ENCODE data around the gene PTBP1.
"Not testable (repeated sequence)": the region's sequence is repeated elsewhere in the genome, so short reads cannot be mapped to it uniquely, and the experiment has no call there.

The PTBP1 gene

GRCh38 chr19:811506-812048 is 14.3 kb downstream of the PTBP1 start:
- DNase-seq, result no peak

DNA sequence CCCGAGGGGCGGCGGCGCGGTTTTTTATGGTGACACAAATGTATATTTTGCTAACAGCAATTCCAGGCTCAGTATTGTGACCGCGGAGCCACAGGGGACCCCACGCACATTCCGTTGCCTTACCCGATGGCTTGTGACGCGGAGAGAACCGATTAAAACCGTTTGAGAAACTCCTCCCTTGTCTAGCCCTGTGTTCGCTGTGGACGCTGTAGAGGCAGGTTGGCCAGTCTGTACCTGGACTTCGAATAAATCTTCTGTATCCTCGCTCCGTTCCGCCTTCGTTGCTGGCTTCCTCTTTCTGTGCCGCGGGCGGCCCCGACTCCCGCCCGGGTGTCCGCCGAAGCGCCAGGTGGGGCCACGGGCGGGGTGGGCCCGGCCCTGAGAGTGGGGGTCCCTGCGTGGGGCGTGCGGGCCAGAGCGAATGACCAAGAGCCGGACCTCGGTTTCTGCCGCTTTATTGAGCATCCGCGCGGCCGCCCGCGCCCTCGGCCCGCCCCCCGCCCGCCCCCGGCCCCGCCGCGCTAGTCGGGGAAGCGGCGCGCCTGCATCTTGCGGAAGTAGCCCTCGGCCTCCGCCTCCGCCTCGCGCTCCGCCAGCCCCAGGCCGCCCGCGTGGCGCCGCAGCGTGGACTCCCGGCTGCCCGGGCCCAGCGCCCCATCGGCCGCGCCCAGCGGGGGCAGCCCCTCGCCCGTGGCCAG is 14.9 kb downstream of the PTBP1 start:
- DNase-seq, result no peak

- no peak for DNase-seq
Measured at GRCh38 chr19:812747-813218, 15.5 kb downstream of the PTBP1 start.

GRCh38 chr19:813219-814151 is 16.2 kb downstream of the PTBP1 start:
- DNase-seq, result no peak

DNA sequence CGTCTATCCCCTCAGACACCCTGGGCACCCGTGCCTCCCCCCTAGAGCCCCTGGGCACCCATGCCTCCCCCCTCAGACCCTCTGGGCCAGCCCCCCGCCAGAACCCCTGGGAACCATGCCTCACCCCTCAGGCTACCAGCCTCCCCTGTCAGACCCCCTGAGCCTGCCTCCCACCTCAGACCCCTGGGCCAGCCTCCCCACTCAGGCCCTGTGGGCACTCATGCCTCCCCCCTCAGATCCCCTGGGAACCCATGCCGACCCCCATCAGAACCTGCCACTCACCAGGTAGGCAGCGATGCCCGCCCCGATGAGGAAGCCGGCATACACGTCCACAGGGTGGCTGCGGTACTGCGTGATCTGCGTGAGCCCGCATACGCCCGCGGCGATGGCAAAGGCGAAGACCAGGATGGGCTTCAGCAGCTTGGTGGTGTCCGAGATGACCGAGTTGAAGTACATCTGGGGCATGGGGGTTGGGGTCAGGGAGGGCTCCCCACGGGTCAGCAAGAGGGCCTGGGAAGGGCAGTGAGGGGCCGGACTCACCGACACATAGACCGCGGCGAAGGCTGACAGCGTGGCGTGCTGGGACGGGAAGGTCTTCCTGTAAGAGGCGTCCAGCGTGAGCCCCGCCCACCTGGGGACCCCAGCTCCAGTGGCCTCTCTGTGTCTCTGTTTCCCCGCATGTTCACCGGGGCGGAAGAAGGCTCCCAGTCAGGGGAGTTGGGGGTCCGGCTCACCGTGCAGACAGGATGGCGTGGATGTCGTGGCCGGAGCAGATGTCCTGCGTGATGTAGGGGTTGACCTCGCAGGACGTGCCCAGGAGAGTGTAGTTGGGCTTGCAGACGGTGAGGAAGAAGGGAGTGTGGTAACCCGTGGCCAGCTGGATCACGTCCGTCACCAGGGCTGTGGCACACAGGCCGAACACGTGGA is 17.2 kb downstream of the PTBP1 start:
- no peak for DNase-seq

GRCh38 chr19:815079-815774 is 18.0 kb downstream of the PTBP1 start:
- no peak for DNase-seq

GRCh38 chr19:815775-816499 is 18.7 kb downstream of the PTBP1 start:
- no peak for DNase-seq

- DNase-seq, result no peak
Measured at GRCh38 chr19:816500-816857, 19.2 kb downstream of the PTBP1 start.

DNA sequence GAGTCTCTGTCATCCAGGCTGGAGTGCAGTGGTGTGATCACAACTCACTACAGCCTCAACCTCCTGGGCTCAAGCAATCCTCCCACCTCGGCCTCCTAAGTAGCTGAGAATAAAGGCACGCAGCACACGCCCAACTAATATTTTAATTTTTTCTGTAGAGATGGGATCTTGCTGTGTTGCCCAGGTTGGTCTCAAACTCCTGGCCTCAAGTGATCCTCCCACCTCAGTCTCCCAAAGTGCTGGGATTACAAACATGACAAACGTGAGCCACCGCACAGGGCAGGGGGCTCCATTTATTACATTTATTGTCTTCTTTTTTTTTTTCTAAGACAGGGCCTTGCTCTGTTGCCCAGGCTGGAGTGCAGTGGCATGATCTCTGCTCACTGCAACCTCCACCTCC is 23.0 kb downstream of the PTBP1 start:
- not testable (repeated sequence) for DNase-seq

DNA sequence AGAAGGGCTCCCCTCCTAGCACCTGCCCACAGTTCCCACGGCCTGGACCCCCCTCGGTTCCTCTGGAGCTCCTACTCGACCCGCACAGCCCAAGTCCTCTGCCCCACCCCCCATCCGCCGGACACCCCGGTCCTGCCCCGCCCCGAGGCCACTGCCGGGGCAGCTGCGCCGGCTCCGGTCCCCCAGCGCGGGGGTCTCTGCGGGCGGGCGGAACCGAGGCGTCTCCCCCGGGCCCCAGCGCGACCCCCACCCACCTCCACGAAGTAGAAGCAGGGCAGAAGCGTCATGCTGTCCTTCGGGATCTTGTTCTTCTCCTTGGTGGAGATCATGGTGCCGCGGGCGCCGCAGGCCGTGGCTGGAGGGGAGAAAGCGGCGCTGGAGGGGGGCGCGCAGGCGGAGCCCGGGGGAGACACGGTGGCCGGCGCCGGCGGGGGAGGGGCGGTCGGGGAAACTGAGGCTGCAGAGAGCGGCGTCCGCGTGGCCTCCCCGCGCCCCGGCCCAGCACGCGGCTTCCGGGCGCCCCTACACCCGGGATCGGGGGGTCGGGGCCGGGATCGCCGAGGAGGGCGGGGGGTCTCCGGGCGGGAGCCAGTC is 24.1 kb downstream of the PTBP1 start:
- peak; percentile 24 for DNase-seq

DNA sequence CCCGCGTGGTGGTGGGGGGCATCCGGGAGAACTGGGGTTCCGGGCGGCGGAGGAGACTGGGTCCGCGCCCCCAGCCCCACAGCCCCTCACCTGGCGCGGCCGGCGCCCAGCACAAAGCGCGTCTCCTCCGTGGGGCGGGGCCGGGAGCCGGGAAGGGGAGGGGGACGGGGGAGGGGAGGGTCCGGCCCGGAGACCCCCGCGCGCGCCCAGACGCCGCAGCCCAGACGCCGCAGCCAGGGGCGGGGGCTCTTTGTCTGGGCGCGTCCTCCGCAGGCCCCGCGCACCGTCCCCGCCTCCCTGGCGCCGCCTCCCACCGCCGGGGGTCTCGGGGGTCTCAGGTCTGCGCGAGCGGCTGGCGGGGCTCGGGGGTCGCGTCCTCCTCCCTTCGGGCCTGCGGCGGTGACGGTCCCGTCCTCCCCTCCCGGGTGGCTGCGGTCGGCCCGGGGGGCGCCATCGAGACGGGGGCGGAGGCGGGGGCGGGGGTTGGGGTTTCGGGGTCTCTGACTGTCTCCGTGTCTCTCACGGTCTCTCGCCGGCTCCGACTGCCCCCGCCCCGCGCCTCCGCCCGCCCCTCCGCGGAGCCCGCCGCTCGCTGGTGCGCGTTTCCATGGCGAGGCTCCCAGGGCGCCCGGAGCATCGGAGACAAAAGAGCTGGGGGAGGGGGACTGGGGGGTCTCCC is 24.7 kb downstream of the PTBP1 start, which contains the start of gene PLPPR3:
PLPPR3 (minus strand) TSS at position 131 of the 679 bp plus-strand sequence. CDS start 396 bp downstream, outside the sequence.
- no peak for DNase-seq

GRCh38 chr19:823565-824121 is 26.4 kb downstream of the PTBP1 start:
- DNase-seq, result peak; percentile 81

GRCh38 chr19:824885-825284 is 27.6 kb downstream of the PTBP1 start:
- no peak for DNase-seq

DNA sequence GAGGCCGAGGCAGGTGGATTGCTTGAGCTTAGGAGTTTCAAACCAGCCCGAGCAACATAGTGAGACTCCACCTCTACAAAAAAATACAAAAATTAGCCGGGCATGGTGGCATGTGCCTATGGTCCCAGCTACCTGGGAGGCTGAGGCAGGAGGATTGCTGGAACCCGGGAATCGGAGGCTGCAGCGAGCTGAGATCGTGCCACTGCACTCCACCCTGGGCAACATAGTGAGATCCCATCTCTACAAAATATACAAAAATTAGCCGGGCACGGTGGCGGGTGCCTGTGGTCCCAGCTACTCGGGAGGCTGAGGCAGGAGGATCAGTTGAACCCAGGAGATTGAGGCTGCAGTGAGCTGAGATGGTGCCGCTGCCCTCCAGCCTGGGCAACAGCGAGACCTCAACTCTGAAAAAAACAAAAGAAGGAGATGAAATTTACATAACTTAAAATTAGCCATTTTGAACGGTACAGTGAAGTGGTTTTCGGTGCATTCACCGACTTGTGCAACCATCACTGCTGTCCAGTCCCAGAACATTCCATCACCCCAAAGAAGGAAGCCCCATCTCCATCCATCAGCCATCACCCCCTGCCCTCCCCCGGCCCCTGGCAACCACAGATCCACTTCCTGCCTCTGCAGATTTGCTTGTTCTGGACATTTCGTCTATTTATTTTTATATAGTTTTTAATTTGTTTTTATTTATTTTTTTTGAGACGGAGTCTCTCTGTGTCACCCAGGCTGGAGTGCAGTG is 28.8 kb downstream of the PTBP1 start:
- no peak for DNase-seq

DNA sequence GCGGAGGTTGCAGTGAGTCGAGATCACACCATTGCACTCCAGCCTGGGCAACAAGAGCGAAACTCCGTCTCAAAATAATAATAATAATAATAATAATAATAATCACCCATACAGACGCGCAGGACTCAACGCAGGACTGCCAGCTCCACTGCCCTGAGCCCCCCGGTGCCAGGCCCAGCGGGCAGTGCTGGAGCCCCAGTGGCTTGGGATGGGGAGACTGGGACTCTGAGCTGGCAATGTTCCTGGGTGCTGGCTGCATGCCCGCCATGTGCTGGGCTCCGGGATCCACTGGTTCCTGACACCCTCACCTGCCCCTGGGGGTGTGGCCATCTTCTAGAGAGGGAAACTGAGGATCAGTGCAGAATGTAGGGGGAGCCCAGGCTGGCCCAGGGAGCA is 30.1 kb downstream of the PTBP1 start:
- no peak for DNase-seq

- DNase-seq, result no peak
Measured at GRCh38 chr19:827710-828321, 30.6 kb downstream of the PTBP1 start, which contains the start of gene AZU1. Gene AZU1 (plus strand): TSS chr19:827837. CDS start chr19:827847, 10 bp downstream.

GRCh38 chr19:829129-829758 is 32.0 kb downstream of the PTBP1 start:
- no peak for DNase-seq
